SKM-1 treated with dmso at 0.1 percent for 144 hours (cell line): ENCODE data around the gene SLC6A13.
"Not testable (repeated sequence)": the region's sequence is repeated elsewhere in the genome, so short reads cannot be mapped to it uniquely, and the experiment has no call there.

ENCODE experiments used
- DNase-seq: peaks from one replicate; lab custom pipeline; 2025; ENCODE audit not compliant: unreplicated experiment; lab: John Stamatoyannopoulos, UW

The SLC6A13 gene

DNA sequence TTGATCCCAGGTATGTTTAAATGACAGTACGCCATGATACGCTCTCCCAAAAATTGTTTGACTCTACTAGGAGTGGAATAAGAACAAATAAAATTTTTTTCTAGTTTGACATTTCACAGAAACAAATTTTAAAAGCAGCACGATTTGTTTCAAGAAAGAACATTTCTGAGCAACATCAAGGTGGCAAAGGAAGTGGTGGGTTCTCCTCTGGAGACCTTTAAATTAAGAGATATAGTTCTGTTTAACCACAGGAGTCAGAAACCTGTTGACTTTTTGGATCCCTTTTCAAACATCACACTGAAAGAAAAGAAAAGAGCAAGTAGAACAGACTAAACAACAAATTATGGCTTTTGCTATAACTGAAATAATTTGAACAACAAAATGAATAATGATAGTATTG, 2.5 kb upstream of the SLC6A13 start:
- DNase-seq = no peak

DNA sequence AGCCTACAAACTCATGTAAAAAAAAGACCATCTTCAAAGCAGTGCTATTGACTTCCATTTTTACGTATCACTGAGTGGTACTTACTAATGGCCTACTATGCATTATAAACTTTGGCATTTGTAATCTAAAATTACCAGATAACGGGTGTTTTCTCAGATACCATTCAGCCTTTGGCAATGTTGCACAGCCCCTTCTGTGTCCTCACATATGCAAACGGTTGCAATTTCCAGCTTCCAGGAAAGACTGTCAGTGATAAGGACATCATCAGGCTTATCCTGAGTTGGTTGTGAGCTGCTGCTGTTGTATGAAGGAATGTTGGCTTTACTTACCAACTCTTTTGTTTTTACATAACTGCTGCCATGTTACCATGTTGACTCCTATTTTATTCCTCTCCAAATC, 1.6 kb upstream of the SLC6A13 start:
- no peak for DNase-seq

DNA sequence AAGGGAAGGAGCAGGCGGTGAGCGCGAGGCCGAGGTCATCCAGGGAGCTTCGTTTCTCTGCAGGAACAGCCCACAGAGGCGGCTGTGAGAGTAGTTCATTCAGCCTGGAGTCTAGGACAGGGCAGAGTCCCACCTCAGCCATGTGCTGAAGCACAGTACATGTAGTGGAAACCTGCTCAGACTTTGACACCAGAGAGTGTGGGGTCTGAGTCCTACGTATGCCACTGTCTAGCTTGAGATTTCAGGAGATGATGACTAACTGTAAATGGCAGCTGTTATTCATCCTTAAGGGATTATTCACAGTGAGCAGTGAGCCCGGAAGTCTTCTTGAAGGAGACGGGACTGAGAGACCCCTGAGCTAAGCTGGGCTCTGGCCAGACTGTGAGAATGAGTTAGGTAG, 938 bp upstream of the SLC6A13 start:
- no peak for DNase-seq

DNA sequence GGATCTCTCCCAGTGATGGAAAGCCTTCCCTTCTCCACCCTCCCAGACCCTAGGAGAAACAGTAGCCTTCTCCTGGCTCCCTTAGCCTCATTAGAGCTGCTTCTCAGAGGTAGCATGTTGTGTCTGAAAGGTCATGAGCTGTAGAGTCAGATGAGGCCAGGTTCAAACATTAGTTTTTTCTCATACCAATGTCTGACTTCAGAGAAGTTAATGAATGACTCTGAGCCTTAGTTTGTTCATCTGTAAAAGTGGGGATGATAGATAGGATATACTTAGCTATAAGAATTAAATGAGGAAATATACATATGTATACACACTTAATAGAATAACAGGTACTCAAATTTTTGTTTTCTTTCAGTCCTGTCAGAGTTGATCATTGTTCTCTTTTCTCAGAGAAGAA, 523 bp downstream of the SLC6A13 start:
- DNase-seq = no peak

DNA sequence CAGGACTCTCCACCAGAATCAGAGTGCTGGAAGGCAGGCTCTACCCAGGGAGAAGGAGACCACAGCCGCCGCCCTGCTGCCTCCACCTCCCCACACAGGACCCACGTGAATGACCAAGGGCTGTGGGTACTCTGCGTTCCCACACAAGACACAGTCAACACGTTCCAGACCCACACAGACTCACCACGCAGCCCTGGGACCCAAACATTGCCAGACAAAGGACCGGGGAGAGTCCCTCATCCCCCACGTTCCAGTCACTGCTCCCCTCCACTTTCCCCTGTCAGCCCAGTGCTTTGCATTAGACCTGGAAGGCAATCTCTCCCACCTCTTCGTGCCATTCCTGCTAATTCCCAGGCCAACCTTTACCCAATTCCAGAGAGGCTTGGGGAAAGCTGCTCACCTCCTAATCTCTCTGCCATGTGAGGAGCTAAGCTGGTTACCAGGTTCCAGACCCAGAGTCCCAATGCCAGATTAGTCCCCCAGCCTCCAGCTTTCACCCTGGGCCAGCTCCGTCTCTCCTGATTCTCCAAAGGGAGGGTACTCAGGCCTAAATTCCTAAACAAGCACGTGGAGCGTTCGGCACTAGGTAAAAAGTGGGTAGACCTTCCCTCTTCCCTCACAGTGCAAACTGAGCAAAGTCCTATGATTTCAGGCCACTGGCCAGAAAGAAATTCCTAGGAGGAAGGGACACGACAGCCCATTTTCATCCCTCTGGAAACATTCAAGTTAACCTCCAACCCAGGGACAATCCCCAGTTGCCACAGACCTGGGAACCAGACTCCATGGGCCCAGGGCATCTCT, 4.9 kb downstream of the SLC6A13 start:
- DNase-seq = no peak

DNA sequence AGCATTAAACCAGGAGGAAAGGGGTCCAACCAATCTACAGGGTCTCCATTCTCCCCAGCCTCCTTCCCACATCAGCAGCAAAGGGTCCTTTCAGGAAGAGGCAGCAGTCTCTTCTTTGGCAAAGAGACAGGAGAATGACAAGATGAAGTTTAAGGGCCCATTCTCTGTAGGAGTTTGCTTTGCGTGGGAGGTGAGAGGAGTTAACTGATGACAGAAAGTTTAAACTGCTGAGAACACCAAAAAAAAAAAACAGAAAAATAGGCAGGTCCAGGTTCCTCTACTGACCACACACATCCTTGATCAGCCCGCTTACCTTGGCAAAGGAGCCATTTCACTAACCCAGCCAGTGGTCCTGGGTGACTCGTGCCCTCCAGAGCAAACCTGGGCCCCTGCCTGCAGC, 5.7 kb downstream of the SLC6A13 start:
- DNase-seq = no peak

DNA sequence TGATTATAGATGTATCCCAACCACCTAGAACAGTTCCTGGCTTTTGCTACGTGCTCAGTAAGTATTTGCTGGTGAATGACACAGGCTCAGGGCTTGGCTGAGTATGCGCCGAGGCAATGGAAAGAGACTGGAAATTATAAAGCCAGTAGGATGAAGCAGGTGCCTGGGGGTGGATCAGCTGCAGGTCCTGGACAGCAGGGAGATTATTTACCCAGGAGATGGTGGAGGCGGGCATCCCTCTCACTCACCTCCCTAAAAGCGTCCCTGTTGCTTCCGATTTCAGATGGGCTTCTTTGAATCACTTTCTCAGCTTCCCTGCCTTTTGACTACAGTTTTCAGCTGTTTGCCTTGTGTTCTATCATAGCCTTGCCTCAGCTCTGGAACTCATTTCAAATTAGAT, 6.4 kb downstream of the SLC6A13 start:
- DNase-seq = no peak

DNA sequence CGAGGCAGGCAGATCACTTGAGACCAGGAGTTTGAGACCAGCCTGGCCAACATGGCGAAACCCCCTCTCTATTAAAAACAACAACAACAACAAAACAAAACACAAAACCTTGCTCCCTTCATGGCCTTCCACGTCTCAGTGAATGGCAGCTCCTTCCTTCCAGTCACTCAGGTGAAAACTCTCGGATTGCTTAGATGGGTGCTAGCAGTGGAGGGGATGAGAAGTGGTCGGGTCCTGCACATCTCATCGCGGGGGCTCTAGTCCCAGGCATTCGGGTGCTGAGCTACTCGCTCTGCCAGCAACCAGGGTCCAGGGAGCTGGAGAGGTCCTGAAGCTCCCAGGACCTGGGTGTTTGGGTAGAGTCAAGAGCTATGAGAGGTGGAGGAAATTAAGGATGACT, 7.7 kb downstream of the SLC6A13 start:
- DNase-seq = no peak

DNA sequence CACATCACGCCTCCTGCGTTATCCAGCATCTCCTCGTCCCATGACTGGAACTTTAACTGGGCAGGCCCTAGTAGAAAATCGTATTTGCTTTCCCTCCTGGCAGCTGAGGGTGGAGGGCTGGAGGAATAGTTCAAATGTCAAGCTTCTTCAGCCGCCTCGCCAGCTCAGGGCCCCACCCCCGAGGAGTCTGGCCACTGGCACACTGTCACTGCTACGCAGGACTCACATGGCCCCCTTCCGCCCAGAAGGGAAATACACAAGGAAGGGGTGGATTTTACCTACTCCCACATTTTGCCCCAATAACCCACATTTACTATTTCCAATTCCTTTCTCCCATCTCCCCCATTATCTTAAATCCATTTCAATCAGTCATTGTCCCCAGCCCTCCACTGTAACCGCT, 8.6 kb downstream of the SLC6A13 start:
- DNase-seq = no peak

DNA sequence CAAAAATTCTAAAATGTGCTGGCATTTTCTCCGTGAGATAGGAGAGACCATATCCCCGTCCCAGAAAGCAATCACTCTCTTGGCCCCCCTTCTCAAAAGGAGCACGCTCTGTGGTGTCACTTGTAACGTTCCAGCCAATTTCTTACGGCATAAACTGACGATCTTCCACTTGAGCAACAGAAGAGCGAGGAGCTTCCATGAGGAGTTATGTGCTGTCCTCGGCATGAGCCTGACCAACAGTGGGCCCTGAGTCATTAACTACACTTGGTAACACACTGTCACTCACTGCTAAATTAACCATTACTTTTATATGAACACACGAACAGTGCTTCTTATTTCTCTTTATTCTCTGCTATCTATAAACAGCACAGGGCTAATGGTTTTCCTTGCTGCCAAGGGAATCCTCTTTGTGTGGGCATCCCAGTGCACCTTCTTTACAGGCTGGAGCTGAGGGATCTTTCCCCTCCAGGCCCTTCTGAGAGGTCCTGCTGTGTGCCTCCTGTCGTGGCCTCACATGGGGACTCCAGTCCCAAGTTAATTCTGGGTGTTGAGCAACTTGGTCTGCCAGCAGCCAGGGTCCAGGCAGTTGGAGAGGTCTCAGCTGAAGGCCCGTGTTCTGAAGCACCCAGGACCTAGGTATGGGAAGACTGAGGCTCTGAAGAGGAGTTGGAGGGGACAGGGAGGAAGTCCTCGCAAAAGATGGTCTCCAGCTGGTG, 9.4 kb downstream of the SLC6A13 start:
- no peak for DNase-seq

DNA sequence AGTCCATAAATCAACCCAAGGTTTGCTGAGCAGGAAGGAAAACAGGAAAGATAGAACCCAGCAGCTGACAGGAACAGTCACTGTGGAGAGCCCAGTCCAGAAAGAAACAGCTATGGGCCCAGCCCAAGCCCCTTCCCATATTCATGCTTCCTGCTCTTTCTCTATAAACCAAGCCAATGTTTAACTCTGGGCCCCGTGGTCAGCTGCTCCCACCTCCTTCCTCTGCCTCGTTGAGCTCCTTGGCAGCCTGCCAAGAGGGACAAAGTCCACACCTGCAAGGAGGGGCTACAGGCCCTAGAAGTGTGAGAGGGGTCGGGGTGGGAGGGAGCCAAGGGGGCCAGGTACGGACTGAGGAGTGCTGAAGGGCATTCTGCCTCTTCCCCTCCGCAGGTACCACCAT, 10.0 kb downstream of the SLC6A13 start:
- DNase-seq = no peak

DNA sequence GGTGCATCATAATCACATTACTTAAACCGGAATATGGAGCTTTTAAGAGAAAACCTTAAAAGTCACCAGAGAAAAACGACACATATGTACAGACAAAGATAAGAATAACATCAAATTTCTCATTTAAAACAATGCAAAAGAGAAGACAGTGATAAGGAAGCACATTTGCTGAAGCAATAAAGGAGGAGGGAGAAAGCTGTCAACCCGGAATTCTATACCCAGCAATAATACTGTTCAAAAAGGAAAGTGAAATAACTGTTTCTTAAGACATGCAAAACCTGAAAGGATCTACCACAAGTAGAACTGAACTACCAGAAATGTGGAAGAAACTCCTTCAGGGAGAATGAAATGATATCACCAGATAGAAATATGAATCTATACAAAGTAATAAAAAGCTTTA, 15.4 kb downstream of the SLC6A13 start:
- no peak for DNase-seq

DNA sequence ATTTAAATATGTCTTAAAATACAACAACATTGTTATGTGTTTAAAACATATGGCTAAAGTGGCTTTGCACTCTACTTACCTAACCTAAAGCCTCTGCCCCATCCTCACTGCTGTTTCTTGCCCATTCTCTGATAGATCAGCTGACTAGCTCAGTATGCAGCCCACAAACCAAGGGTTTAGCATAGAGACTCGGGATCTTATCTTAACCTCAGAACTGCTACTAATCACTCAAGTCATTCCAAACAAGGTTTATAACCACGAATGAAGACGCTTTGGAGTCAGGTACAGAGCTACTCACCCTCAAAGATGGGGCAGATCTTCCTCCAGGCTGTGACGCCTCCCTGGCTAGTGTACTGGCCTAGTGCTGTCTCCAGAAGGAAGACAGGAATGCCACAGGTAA, 19.3 kb downstream of the SLC6A13 start:
- DNase-seq = no peak

DNA sequence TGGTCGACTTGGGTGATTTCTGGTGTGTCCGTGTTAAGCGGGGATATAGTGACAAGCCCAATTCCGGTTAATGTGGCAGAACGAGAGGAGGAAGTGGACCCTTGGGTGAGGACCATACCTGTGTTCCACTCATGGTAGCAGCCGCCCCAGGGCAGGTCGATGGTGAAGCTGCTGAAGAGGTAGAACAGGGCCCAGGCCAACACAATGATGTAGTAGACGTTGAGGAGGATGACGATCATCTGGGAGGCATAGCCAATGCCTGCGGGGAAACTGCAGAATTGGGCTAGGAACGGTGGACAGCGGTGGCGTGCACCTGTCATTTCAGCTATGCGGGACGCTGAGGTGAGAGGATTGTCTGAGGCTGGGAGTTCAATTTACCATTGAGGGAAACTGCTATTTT, 20.1 kb downstream of the SLC6A13 start:
- no peak for DNase-seq

DNA sequence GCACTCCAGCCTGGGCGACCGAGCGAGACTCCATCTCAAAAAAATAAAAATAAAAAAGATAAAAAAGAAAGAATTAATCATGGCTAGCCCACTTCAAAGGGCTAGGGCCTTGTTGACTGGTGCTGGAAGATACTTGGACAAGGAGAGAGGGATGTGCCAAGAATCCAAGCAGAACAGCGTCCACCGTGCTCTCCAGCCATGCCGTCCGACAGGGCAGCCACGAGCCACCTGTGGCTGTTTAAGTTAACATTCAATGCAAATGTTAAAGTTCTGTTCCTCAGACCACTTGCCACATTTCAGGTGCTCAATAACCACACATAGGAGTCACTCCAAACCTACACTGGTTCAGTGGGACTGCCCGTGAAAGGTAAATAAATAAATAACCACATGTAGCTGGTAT, 21.4 kb downstream of the SLC6A13 start:
- DNase-seq = no peak

DNA sequence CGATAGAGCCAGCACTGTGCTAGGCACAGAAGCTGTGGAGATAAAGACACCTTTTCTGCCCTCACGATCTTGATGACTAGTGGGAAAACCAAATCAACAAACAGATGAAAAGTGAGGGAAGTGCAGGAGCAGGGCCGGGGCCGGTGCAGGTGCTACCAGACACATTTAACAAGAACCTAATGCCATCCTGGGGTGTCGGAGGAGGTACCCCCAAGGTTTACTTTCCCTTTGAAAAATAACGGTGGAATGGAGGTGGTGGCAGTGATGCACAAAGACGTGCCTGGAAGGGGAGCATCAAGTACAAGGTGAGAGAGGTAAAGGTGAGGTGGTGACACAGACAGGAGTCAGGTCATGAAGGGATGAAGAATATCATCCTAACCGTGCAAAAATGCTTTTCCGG, 22.1 kb downstream of the SLC6A13 start:
- DNase-seq = no peak

DNA sequence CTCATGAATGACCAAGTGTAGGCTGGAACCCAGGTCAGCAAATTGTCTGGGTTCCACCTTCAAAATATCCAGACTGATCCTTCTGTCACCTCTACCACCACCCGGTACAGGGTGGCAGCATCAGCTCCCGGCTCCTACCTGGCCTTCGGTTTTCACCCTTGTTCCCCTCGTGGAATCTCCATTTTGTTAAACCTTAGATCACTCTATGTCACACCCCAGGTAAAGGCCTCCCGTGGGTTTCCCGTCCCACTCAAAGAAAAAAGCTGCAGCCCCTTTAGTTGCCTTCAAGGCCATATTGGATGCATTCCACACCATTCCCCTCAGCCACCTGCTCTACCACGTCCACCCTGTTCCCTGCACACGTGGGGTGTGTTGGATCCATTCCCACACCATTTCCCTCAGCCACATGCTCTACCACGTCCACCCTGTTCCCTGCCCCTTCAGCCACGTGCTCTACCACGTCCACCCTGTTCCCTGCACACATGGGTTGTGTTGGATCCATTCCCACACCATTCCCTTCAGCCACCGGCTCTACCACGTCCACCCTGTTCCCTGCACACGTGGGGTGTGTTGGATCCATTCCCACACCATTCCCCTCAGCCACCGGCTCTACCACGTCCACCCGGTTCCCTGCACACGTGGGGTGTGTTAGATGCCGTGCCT, 23.8 kb downstream of the SLC6A13 start:
- no peak for DNase-seq

DNA sequence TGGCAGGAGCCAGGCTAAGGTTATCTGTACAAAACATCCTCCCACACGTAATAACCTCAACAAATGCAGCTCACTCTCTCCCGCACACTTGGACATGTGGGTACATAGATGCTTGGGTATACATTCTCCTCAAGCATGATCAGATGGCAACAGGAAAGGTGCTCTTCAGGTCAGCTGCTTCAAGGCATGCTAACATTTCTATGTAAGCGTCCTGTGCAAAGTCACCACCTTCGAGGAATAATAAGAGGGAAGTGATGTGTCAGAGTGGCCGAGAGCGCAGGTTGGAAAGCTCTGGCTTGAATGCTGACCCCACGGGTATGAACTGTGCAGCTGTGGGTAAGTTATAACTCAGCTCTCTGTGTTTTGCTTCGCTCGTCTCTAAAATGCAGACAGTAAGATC, 24.5 kb downstream of the SLC6A13 start:
- no peak for DNase-seq

DNA sequence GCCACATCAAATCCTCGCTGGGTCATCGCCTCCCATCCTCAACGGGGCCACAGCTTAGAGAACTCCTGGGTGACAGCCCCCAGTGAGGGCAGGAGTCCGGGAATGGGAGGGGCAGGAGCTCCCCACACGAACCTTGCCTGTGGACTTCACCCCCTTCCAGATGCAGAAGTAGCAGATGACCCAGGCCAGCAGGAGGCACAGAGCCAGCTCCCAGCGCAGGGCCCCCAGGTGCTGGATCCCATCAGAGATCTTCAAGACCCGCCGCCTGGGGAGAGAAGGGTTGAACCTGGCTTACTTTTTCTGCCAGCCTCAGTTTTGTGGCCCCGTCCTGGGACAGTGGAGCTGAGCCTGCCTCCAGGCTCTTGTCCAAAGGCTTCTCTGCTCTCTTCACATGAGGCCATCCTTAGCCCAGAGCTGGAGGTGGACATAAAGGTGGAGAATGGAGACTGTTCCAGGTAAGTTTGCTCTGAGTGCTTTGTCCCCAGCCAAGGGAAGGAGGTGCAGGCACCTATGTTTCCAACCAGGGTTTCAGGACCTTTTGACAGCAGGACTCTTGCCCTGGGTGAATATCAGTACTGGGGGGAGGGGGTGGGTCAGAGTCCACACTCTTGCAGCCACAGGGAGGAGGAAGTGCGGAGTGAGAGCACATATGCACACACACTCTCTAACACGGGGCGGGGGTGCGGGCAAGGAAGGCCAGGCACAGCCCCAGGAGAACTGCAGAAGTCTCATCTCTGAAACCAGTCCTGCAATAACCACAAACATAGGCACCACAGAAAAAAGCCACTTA, 25.4 kb downstream of the SLC6A13 start:
- DNase-seq = no peak

DNA sequence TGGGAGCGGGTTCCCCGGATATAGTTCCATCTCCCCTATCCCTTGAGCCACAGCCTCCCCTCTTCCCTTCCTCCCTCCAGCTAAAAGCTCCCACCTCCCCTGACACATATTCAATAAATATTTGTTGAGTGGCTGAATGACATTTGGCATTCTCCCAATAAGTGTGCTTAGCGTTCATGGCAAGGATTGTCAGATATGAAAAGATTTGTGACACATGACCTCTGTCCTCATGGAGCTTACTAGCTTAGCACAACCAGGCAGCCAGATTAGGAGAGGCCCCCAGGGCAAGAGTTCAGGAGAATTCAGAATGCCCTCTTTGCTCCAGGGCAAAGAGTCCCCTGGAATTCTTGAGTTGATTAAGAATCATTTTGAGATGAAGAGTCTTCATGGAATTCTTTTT, 26.2 kb downstream of the SLC6A13 start:
- no peak for DNase-seq

DNA sequence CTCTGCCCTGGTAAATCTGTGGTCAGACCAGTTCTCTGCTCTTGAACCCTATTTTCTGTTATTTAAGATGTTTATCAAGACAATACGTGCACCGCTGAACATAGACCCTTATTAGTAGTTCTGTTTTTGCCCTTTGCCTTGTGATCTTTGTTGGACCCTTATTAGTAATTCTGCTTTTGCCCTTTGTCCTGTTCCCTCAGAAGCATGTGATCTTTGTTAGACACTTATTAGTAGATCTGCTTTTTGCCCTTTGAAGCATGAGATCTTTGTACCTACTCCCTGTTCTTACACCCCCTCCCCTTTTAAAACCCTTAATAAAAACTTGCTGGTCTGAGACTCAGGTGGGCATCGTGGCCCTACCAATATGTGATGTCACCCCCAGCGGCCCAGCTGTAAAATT, 26.7 kb downstream of the SLC6A13 start:
- DNase-seq = not testable (repeated sequence)
